Thyroid gland (tissue), 4 donors: ENCODE results near the gene SLC8B1.

Experiments
- CTCF ChIP-seq, 6 experiments: fragments of 200-600 bp in 3 of 6; fragments of 450-650 bp in 3 of 6; sonication (generic) in 3 of 6; IDR thresholded peaks; one replicate each; pipeline ENCODE4 v1.5.1; 2016 to 2019; ENCODE audit warnings: antibody characterized with exemption in 6 of 6, mild to moderate bottlenecking in 2 of 6, inconsistent platforms in 1 of 6, moderate library complexity in 1 of 6
- POLR2A ChIP-seq, 2 donors: fragments of 450-650 bp; IDR thresholded peaks; one replicate each; pipeline ENCODE4 v1.6.1; 2017; ENCODE audit warnings: antibody characterized with exemption in 2 of 2, mild to moderate bottlenecking in 2 of 2, moderate library complexity in 1 of 2

- TF ChIP-seq CTCF (IDR thresholded peaks at IDR 0.05) (peak in 1 of 6 experiments; percentile 12), POLR2A (IDR thresholded peaks at IDR 0.05) (peak; percentile 37 to 71)
Measured at GRCh38 chr12:113358381-113359132, 23.6 kb upstream of the SLC8B1 start, which contains the start of gene PLBD2.
